Chondrocyte (in vitro differentiated cells): Measurements from ENCODE around the gene HMGN2. TPM values are rescaled to one million over a fixed set of nuclear protein-coding genes. Genes with fewer than 3 reads are reported as not detected.

Experiments
- DNase-seq: peaks from one replicate; pipeline ENCODE4 v3.0.0; 2021; ENCODE audit warnings: mixed read lengths, low spot score
- H3K27ac Mint-ChIP-seq: one replicate; pipeline ENCODE4 v1.8.0; 2021; ENCODE audit warnings: mild to moderate bottlenecking, moderate library complexity, mixed read lengths; ENCODE audit not compliant: unreplicated experiment
- H3K27me3 Mint-ChIP-seq: 2 replicates; pipeline ENCODE4 v1.8.0; 2021; ENCODE audit warnings: low read depth, mixed read lengths
- H3K36me3 Mint-ChIP-seq: 2 replicates; pipeline ENCODE4 v1.8.0; 2021; ENCODE audit warnings: low read depth, mixed read lengths
- H3K4me1 Mint-ChIP-seq: 2 replicates; pipeline ENCODE4 v1.8.0; 2021; ENCODE audit warnings: low read depth, mild to moderate bottlenecking, mixed read lengths
- H3K4me3 Mint-ChIP-seq: one replicate; pipeline ENCODE4 v1.8.0; 2021; ENCODE audit warnings: mild to moderate bottlenecking, moderate library complexity, mixed read lengths; ENCODE audit not compliant: unreplicated experiment
- H3K9me3 Mint-ChIP-seq: 2 replicates; pipeline ENCODE4 v1.8.0; 2021; ENCODE audit warnings: low read depth, mixed read lengths
- CTCF ChIP-seq: fragments of 200-600 bp; sonication (generic); IDR thresholded peaks from 2 replicates; pipeline ENCODE4 v1.5.0; 2021; ENCODE audit warnings: antibody characterized with exemption, mild to moderate bottlenecking, moderate library complexity
- total RNA-seq: library from RNA; stranded (reverse); gene quantifications from 3 replicates; pipeline ENCODE4 v1.2.1, GENCODE V29; 2021

Gene HMGN2
- total RNA-seq, 1 donor from 2014 or later = 241 TPM

DNA sequence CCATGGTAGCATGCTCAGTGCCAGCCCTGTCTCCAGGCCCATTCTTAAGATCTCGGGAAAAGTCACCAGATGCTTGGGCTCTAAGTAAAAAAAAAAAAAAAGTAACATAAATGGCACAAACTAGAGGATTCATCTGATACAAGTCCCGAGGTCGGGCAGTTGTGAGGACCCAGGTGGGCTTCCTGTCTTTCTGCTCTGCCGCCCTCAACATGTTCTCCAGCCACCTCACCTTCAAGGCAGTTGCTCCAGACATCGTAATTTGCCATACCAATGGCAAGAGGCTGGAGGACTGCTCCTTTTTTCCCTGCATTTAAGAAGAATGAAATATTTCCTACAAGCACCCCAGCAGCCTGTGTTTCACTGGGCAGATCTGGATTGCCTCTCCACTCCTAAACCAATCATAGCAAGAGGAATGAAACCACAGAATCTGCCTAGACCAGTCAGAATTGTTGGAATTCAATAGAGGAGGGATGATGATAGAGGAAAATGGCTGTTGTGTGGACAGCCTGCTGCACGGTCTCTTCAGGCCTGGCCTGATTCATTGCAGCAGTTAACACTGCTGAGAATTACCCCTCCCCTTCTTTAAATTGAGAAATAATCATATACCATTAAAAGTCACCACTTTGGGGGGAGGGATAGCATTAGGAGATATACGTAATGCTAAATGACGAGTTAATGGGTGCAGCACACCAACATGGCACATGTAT lies 5.4 kb downstream of the HMGN2 start:
- Mint-ChIP-seq H3K27me3 (no peaks in the 10 kb centered on the region), H3K36me3 (peaks cover 26% of the 10 kb centered on the region), H3K4me1 (peaks cover 38% of the 10 kb centered on the region), H3K9me3 (no peaks in the 10 kb centered on the region), H3K4me3 (no peak overlapping the region), H3K27ac (no peak overlapping the region)
- no peak for TF ChIP-seq CTCF
- no peak for DNase-seq

DNA sequence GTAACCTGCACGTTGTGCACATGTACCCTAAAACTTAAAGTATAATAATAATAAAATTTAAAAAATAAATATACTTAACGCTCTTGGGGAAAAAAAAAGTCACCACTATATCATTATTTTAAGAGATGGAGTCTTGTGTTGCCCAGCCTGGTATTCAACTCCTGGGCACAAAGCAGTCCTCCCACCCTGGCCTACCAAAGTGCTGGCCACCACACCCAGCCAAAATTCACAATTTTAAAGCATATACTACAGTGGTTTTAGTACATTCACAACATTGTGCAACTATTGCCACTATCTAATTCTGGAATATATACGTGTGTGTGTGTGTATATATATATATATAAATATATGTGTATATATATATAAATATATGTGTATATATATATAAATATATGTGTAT lies 5.9 kb downstream of the HMGN2 start:
- DNase-seq = no peak
- H3K9me3 Mint-ChIP-seq = no peaks in the 10 kb centered on the region
- no peaks in the 10 kb centered on the region for H3K27me3 Mint-ChIP-seq
- no peak overlapping the region for H3K27ac Mint-ChIP-seq
- H3K4me1 Mint-ChIP-seq = peaks cover 42% of the 10 kb centered on the region
- TF ChIP-seq CTCF = no peak
- no peak overlapping the region for H3K4me3 Mint-ChIP-seq
- H3K36me3 Mint-ChIP-seq = peaks cover 26% of the 10 kb centered on the region

- no peak for DNase-seq
- H3K9me3 Mint-ChIP-seq = no peaks in the 10 kb centered on the region
- peaks cover 42% of the 10 kb centered on the region for H3K4me1 Mint-ChIP-seq
- H3K27ac Mint-ChIP-seq = peak overlapping the region; percentile 8
- peaks cover 24% of the 10 kb centered on the region for H3K36me3 Mint-ChIP-seq
- H3K27me3 Mint-ChIP-seq = no peaks in the 10 kb centered on the region
- H3K4me3 Mint-ChIP-seq = no peak overlapping the region
- no peak for TF ChIP-seq CTCF
Observed at GRCh38 chr1:26478988-26479387, 6.7 kb downstream of the HMGN2 start.

- TF ChIP-seq CTCF = no peak
- DNase-seq = no peak
- H3K27ac Mint-ChIP-seq = peak overlapping the region; percentile 77
- H3K27me3 Mint-ChIP-seq = no peaks in the 10 kb centered on the region
- H3K9me3 Mint-ChIP-seq = no peaks in the 10 kb centered on the region
- peaks cover 43% of the 10 kb centered on the region for H3K4me1 Mint-ChIP-seq
- H3K4me3 Mint-ChIP-seq = no peak overlapping the region
- peaks cover 4% of the 10 kb centered on the region for H3K36me3 Mint-ChIP-seq
Observed at GRCh38 chr1:26482921-26483320, 10.7 kb downstream of the HMGN2 start.

DNA sequence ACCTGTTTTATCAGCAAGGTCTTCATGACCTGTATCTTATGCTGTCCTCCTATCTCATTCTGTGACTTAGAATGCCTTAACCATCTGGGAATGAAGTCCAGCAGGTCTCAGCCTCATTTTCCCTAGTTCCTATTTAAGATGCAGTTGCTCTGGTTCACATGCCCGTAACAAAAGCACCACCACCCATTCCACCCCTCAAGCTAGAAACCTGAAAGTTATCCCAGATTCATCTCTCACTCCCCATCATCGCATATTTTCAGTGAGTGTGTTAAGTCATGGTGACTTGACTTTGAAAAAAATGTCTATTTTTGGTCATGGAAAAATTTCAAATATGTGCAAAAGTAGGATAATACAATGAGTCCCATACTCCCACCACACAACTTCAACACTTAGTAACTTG lies 11.7 kb downstream of the HMGN2 start:
- H3K4me3 Mint-ChIP-seq = no peak overlapping the region
- H3K27me3 Mint-ChIP-seq = no peaks in the 10 kb centered on the region
- no peak for DNase-seq

More for the DNA sequence above, 11.7 kb downstream of the HMGN2 start:
- peaks cover 43% of the 10 kb centered on the region for H3K4me1 Mint-ChIP-seq
- peak overlapping the region; percentile 98 for H3K27ac Mint-ChIP-seq
- H3K36me3 Mint-ChIP-seq = peaks cover under 1% of the 10 kb centered on the region
- TF ChIP-seq CTCF = no peak
- H3K9me3 Mint-ChIP-seq = no peaks in the 10 kb centered on the region
